GM12892 (cell line): ENCODE data around the gene INTU.

ENCODE experiments used
- DNase-seq: peaks from one replicate; pipeline ENCODE4 v3.0.0; 2011; ENCODE audit not compliant: insufficient read length
- FAIRE-seq: peaks from 2 replicates; lab custom pipeline; 2011; peaks lifted over from hg19 to GRCh38; lab: Jason Lieb, UNC
- POLR2A ChIP-seq: IDR thresholded peaks from 2 replicates; pipeline ENCODE4 v1.6.1; 2011; ENCODE audit warnings: low read depth, low read length, control low read depth
- POLR2AphosphoS5 ChIP-seq: IDR thresholded peaks from 2 replicates; pipeline ENCODE4 v1.6.1; 2011; ENCODE audit warnings: low read depth, low read length, control low read depth
- TAF1 ChIP-seq: IDR thresholded peaks from 2 replicates; pipeline ENCODE4 v1.6.1; 2011; ENCODE audit warnings: low read depth, mild to moderate bottlenecking, control low read depth, low read length, borderline replicate concordance

INTU gene

DNA sequence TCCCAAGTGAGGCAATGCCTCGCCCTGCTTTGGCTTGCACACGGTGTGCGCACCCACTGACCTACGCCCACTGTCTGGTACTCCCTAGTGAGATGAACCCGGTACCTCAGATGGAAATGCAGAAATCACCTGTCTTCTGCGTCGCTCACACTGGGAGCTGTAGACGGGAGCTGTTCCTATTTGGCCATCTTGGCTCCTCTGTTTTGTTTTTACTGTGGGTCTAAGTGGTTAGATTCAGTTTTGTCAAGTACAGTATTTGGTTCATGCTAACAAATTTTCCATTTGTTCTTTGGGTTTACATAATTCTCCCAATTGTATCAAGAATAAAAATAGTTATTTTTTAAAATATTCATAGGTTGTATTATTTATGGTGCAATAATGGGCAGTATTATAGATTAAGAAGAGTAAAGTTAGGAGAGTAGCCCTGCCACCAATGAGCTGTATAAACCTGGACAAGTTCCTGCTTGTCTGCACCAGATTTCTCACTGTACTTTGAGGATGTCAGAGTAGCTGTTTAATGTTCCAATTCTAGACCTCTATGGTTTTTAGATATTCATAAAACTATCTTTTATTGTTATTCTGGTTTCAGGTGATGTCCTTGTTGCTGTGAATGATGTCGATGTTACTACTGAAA is 23.4 kb downstream of the INTU start:
- FAIRE-seq (no peak), DNase-seq (no peak)
- TF ChIP-seq TAF1 (no peak), POLR2AphosphoS5 (no peak), POLR2A (no peak)

DNA sequence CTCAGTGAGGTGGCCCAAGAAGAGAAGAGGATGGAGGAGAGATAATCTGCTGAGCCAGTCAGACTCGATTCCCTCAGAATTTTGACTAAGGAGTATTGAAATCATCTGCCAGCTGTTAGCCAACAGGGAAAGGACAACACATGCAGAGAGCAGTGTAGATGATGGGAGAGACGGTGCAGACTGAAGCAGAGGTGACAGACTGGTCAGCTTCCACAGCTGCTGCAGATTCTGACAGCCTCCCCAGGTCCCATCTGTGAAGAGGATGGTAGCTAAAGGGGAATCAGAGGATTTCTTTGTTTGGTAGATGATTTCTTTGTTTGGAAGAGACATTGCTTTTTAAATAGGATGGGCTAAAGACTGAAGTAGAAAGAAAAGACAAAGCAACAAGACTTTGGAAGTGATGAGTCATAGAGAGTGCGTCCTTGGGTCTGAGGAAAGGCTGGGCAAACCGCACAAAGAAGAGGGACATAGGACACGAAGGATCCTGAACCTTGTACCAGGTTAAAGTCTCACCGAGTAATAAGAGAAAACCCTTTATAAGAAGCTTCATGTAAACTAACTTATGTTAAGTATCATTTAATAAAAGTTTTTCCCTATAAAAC is 27.6 kb downstream of the INTU start:
- TF ChIP-seq POLR2AphosphoS5 (no peak), TAF1 (no peak), POLR2A (no peak)
- FAIRE-seq (no peak), DNase-seq (no peak)

DNA sequence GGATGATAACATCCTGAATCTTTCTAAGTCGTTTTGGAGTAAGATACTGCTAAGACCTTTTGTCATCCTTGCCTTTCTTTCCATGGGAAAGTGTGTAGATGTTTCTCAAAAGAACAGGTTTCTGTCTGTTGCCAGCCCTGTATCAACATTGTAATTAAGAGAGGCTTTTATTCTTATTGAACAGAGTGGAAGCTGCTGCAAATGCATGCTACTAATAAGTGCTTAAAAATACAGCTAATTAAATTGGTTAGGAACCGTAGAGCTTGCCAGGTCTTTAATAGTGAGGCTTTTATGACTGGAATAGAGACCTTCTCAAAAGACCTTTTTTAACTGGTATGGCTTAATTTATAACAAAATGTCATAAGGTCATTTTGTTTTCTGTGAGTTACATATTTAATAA is 34.4 kb downstream of the INTU start:
- no peak for FAIRE-seq
- DNase-seq, result no peak
- TF ChIP-seq TAF1, result no peak
- TF ChIP-seq POLR2AphosphoS5, result no peak
- no peak for TF ChIP-seq POLR2A

DNA sequence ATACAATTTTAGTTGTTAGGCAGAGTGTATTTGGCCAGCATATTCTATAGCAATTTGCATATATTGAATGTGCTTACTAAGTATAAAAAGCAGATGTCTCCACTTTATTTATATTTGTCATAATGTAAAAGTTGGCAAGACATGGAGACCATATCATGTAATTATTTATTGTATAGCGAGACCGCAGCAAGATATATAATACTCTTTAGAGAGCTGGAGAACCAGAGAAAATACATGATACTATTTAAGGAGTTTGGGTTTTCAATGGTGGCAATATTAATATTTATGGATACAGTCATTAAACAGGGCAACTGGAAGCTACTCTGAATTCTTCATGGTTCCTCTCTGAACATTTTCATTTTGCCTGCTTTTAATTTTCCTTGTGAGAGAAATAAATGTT is 35.0 kb downstream of the INTU start:
- DNase-seq (no peak), FAIRE-seq (no peak)
- TF ChIP-seq TAF1 (no peak), POLR2AphosphoS5 (no peak), POLR2A (no peak)

DNA sequence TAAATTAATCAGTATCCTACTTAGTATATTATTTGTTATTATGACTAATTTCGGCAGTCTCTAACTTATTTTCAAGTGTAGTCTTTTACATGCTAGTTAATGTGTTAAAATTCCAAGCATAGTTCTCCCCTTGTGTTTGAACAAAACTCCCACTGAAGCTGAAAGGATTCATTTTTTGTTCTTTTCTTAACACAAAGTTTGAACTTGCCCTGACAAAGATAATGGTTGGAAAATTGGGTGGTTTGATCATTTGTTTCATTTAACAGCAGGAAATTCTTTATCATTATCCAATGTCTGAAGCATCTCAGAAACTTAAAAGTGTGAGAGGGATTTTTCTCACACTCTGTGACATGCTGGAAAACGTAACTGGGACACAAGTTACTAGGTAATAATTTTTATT is 36.0 kb downstream of the INTU start:
- DNase-seq (no peak), FAIRE-seq (no peak)
- TF ChIP-seq POLR2A (no peak), TAF1 (no peak), POLR2AphosphoS5 (no peak)

DNA sequence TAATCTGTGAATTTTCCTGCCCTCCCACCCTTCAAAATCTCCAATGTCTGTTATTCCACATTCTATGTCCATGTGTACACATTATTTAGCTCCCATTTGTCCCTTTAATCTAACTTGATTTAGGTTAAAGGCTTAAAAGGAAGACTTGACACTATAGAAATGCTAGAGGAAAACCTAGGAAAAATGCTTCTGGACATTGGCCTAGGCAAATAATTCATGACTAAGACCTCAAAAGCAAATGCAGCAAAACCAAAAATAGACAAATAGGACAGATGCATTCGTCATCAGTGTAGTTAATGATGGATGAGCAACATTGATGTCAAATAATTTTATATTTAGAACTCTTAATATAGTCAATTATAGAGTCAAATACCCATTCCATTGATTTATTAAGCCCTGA is 36.9 kb downstream of the INTU start:
- DNase-seq (no peak), FAIRE-seq (no peak)
- TF ChIP-seq POLR2AphosphoS5, result no peak
- no peak for TF ChIP-seq TAF1
- TF ChIP-seq POLR2A, result no peak

DNA sequence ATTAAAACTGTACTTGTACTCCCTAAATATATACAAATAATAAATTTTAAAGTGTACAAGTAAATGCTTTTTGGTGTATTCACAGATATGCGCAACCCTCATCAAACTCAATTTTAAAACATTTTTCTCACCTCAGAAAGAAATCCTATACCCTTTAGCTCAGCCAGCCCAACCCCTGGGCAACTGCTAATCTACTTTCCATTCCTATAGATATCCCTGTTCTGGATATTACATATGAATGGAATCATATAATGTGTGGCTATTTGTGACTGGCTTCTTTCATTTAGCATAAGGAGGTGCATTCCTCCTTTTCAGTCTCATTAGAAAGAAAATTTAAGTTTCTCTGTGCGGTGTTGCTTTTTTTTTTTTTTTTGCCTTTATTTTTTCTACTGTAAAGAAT is 39.4 kb downstream of the INTU start:
- TF ChIP-seq TAF1 (no peak), POLR2AphosphoS5 (no peak), POLR2A (no peak)
- no peak for FAIRE-seq
- no peak for DNase-seq

- FAIRE-seq (no peak), DNase-seq (no peak)
- no peak for TF ChIP-seq POLR2A
- TF ChIP-seq POLR2AphosphoS5, result no peak
- no peak for TF ChIP-seq TAF1
These were observed 52.5 kb downstream of the INTU start for GRCh38 chr4:127685292-127685691.

GRCh38 chr4:127686658-127687057 is 53.9 kb downstream of the INTU start:
- DNase-seq (no peak), FAIRE-seq (no peak)

DNA sequence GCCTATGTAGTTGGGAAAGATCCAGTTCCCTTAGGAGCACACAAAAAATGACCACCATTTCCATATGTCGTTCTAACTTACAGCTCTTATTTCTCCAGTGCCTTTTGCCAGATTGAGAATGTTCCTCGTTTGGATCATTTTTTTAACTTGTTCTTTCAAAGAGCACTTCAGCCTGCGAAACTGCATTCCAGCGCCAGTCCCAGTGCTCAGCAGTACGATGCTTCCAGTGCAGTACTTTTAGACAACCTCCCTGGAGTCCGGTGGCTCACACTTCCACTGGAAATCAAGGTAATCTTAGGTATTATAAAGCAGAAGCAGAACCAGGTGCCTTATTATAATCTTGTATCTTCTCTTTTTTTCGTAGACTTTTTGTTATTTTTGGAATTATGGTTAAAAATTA is 54.8 kb downstream of the INTU start:
- TF ChIP-seq TAF1 (no peak), POLR2A (no peak), POLR2AphosphoS5 (no peak)
- FAIRE-seq, result no peak
- DNase-seq, result no peak

More at GRCh38 chr4:127686658-127687057, 53.9 kb downstream of the INTU start:
- TF ChIP-seq POLR2AphosphoS5 (no peak), TAF1 (no peak), POLR2A (no peak)

GRCh38 chr4:127698789-127699200 is 66.0 kb downstream of the INTU start:
- TF ChIP-seq POLR2AphosphoS5, result no peak
- FAIRE-seq (no peak), DNase-seq (no peak)

DNA sequence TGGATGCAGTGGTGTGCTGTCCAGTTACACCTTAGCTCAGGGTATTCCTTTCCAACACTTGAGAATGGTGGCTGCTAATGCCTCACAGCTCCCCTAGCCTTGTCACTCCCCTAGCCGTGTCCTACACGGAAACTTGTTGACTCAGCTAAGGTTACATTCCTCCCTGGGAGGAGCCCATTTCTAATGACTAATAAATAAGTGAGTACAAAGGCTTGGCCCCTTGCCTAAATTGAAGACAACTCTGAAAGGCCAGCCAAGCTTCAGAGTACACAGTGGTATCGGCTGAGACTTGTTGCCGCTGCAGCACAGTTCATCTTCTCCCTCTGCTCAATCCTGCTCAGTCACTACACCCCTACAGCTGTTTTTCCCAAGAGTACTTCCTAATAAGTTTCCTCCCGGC is 76.2 kb downstream of the INTU start:
- FAIRE-seq, result no peak
- TF ChIP-seq TAF1, result no peak
- TF ChIP-seq POLR2AphosphoS5, result no peak
- TF ChIP-seq POLR2A, result no peak
- DNase-seq, result no peak
